ENCODE data around the gene BCL2. TPM values are rescaled to one million over a fixed set of nuclear protein-coding genes. Genes with fewer than 3 reads are reported as not detected.

The BCL2 gene
- total RNA-seq, 1 donor from 2014 or later, result 14.1 TPM

GRCh38 chr18:63158676-63159291 is 160.8 kb downstream of the BCL2 start:
- no peaks in the 10 kb centered on the region for H3K27me3 Mint-ChIP-seq (ENCODE audit: low read depth)
- H3K36me3 Mint-ChIP-seq (ENCODE audit: low read depth), result no peaks in the 10 kb centered on the region
- H3K27ac Mint-ChIP-seq (ENCODE audit: unreplicated experiment), result no peak overlapping the region
- H3K9me3 Mint-ChIP-seq, result no peaks in the 10 kb centered on the region
- no peak for DNase-seq (ENCODE audit: low read depth, low spot score)
- H3K4me3 Mint-ChIP-seq, result no peak overlapping the region
- TF ChIP-seq CTCF (conservative IDR thresholded peaks at IDR 0.05), result no peak
- peaks cover 26% of the 10 kb centered on the region for H3K4me1 Mint-ChIP-seq

GRCh38 chr18:63158012-63158631 is 161.4 kb downstream of the BCL2 start:
- no peak for DNase-seq (ENCODE audit: low read depth, low spot score)
- no peaks in the 10 kb centered on the region for H3K27me3 Mint-ChIP-seq (ENCODE audit: low read depth)
- H3K9me3 Mint-ChIP-seq, result no peaks in the 10 kb centered on the region
- peaks cover 26% of the 10 kb centered on the region for H3K4me1 Mint-ChIP-seq
- no peak overlapping the region for H3K27ac Mint-ChIP-seq (ENCODE audit: unreplicated experiment)
- H3K36me3 Mint-ChIP-seq (ENCODE audit: low read depth), result no peaks in the 10 kb centered on the region
- H3K4me3 Mint-ChIP-seq, result no peak overlapping the region
- no peak for TF ChIP-seq CTCF (conservative IDR thresholded peaks at IDR 0.05)

GRCh38 chr18:63157293-63158011 is 162.1 kb downstream of the BCL2 start:
- H3K4me1 Mint-ChIP-seq, result peaks cover 24% of the 10 kb centered on the region

GRCh38 chr18:63155910-63156773 is 163.4 kb downstream of the BCL2 start:
- TF ChIP-seq CTCF (conservative IDR thresholded peaks at IDR 0.05), result no peak
- Mint-ChIP-seq H3K4me1 (peaks cover 20% of the 10 kb centered on the region), H3K9me3 (no peaks in the 10 kb centered on the region), H3K27ac (ENCODE audit: unreplicated experiment) (no peak overlapping the region), H3K4me3 (no peak overlapping the region), H3K36me3 (ENCODE audit: low read depth) (no peaks in the 10 kb centered on the region), H3K27me3 (ENCODE audit: low read depth) (no peaks in the 10 kb centered on the region)
- DNase-seq (ENCODE audit: low read depth, low spot score), result no peak

More at GRCh38 chr18:63157293-63158011, 162.1 kb downstream of the BCL2 start:
- no peaks in the 10 kb centered on the region for H3K27me3 Mint-ChIP-seq (ENCODE audit: low read depth)
- no peaks in the 10 kb centered on the region for H3K36me3 Mint-ChIP-seq (ENCODE audit: low read depth)
- H3K9me3 Mint-ChIP-seq, result no peaks in the 10 kb centered on the region
- H3K27ac Mint-ChIP-seq (ENCODE audit: unreplicated experiment), result no peak overlapping the region
- DNase-seq (ENCODE audit: low read depth, low spot score), result no peak
- TF ChIP-seq CTCF (conservative IDR thresholded peaks at IDR 0.05), result no peak
- no peak overlapping the region for H3K4me3 Mint-ChIP-seq

GRCh38 chr18:63155169-63155852 is 164.3 kb downstream of the BCL2 start:
- DNase-seq (ENCODE audit: low read depth, low spot score), result peak; percentile 51
- Mint-ChIP-seq H3K36me3 (ENCODE audit: low read depth) (no peaks in the 10 kb centered on the region), H3K27ac (ENCODE audit: unreplicated experiment) (no peak overlapping the region), H3K9me3 (no peaks in the 10 kb centered on the region), H3K27me3 (ENCODE audit: low read depth) (no peaks in the 10 kb centered on the region), H3K4me3 (no peak overlapping the region), H3K4me1 (peaks cover 13% of the 10 kb centered on the region)
- TF ChIP-seq CTCF (conservative IDR thresholded peaks at IDR 0.05), result peak; percentile 67
